Thoracic aorta (tissue), 2 donors: ENCODE results near the gene ATMIN. TPM values are rescaled to one million over a fixed set of nuclear protein-coding genes. Genes with fewer than 3 reads are reported as not detected.
A peak's percentile ranks its signal among the peaks of the same experiment; 100 is the strongest.

ENCODE experiments used
- ATAC-seq: fragments of 150-250 bp; one replicate; pipeline ENCODE4 v1.8.0; 2017; ENCODE audit warnings: low read depth; ENCODE audit not compliant: insufficient number of reproducible peaks, low FRiP score
- DNase-seq: peaks from one replicate; pipeline ENCODE4 v3.0.0-alpha.2; 2020; ENCODE audit warnings: low spot score
- H3K27ac ChIP-seq, 2 donors: fragments of 200-600 bp; sonication (generic); 1 replicate in 1 of 2; 2 replicates in 1 of 2; pipeline ENCODE4 v1.5.1; 2016; ENCODE audit warnings: mild to moderate bottlenecking in 2 of 2, moderate library complexity in 2 of 2
- H3K27me3 ChIP-seq: fragments of 200-600 bp; sonication (generic); replicated peaks from 2 replicates; pipeline ENCODE4 v1.6.0; 2016; ENCODE audit warnings: mild to moderate bottlenecking; ENCODE audit not compliant: insufficient read depth
- H3K36me3 ChIP-seq: fragments of 200-600 bp; sonication (generic); one replicate; pipeline ENCODE4 v1.5.1; 2016
- H3K4me1 ChIP-seq, 2 donors: fragments of 200-600 bp; sonication (generic); 1 replicate in 1 of 2; 2 replicates in 1 of 2; pipeline versions ENCODE4 v1.5.1 to v1.6.0; 2016; ENCODE audit warnings: low read depth in 2 of 2, mild to moderate bottlenecking in 1 of 2; ENCODE audit not compliant: control insufficient read depth in 1 of 2
- H3K4me3 ChIP-seq: fragments of 200-600 bp; sonication (generic); 2 replicates; pipeline ENCODE4 v1.5.1; 2016; ENCODE audit warnings: mild to moderate bottlenecking
- H3K9me3 ChIP-seq: fragments of 200-600 bp; sonication (generic); 2 replicates; pipeline ENCODE4 v1.5.1; 2016
- total RNA-seq, 2 donors: library from RNA; depleted of rRNA; stranded (reverse); fragments of >200 nt; gene quantifications; one replicate each; pipeline versions ENCODE4 v1.1.0 to v1.2.3, GENCODE V29; 2016
- TF ChIP-seq, protein P1 (sequence below): fragments of 200-600 bp; sonication (generic); IDR thresholded peaks from one replicate; pipeline ENCODE4 v1.5.1; 2019; ENCODE audit warnings: antibody characterized with exemption

Gene ATMIN
- total RNA-seq, 2 donors from 2014 or later = 32.0 to 32.5 TPM

DNA sequence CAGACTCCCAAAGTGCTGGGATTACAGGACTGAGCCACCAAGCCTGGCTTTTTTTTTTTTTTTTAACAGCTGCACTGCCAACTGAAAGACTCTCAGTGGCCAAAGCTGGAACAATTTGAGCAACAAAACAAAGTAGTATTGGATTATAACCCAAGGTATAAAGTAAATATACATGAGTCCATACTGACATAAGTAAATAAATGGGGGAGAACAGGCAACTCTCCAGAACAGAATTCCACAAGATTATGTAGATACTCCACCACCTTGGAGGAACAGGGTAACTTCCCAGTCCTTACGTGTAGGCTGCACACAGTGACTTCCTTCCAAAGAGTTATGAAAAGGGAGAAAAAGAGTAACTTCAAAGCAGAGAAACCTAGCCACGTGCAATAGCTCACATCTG is 44.7 kb upstream of the ATMIN start:
- no peak overlapping the region for H3K4me3 ChIP-seq
- H3K4me1 ChIP-seq = no peaks in the 10 kb centered on the region
- no peak for DNase-seq
- no peaks in the 10 kb centered on the region for H3K9me3 ChIP-seq
- TF ChIP-seq, protein P1, sequence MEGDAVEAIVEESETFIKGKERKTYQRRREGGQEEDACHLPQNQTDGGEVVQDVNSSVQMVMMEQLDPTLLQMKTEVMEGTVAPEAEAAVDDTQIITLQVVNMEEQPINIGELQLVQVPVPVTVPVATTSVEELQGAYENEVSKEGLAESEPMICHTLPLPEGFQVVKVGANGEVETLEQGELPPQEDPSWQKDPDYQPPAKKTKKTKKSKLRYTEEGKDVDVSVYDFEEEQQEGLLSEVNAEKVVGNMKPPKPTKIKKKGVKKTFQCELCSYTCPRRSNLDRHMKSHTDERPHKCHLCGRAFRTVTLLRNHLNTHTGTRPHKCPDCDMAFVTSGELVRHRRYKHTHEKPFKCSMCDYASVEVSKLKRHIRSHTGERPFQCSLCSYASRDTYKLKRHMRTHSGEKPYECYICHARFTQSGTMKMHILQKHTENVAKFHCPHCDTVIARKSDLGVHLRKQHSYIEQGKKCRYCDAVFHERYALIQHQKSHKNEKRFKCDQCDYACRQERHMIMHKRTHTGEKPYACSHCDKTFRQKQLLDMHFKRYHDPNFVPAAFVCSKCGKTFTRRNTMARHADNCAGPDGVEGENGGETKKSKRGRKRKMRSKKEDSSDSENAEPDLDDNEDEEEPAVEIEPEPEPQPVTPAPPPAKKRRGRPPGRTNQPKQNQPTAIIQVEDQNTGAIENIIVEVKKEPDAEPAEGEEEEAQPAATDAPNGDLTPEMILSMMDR = no peak
- H3K36me3 ChIP-seq = no peaks in the 10 kb centered on the region
- H3K27me3 ChIP-seq = no peaks in the 10 kb centered on the region
- no peak for ATAC-seq
- H3K27ac ChIP-seq = no peak overlapping the region

DNA sequence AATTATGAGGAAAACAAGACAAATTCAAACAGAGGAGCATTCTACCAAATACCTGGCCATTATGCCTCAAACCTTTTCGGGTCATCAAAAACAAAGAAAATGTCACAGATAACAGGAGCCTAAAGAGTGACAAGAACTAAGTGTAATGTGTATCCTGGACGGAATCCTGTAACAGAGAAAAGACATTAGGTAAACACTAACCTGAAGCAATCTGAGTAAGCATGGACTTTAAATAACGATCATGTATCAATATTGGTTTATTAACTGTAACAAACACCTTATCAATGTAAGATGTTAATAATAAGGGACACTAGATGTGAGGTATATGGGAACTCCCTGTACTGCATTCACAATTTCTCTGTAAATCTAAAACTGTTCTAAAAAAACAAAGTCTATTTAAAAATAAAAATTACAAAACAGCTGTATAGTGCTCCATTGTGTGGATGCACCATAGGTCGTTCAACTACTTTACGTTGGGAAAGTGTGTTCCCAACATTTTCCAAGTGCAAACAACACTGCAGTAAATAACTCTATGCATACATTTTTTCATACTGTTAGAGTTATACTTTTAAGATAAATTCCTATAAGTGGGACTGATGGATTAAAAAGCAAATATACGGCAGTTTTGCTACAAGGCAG is 43.7 kb upstream of the ATMIN start:
- ATAC-seq = no peak
- Histone ChIP-seq H3K4me1 (no peaks in the 10 kb centered on the region), H3K36me3 (no peaks in the 10 kb centered on the region), H3K9me3 (no peaks in the 10 kb centered on the region), H3K27ac (no peak overlapping the region), H3K27me3 (no peaks in the 10 kb centered on the region), H3K4me3 (no peak overlapping the region)
- DNase-seq = no peak
- TF ChIP-seq, protein P1 = no peak

DNA sequence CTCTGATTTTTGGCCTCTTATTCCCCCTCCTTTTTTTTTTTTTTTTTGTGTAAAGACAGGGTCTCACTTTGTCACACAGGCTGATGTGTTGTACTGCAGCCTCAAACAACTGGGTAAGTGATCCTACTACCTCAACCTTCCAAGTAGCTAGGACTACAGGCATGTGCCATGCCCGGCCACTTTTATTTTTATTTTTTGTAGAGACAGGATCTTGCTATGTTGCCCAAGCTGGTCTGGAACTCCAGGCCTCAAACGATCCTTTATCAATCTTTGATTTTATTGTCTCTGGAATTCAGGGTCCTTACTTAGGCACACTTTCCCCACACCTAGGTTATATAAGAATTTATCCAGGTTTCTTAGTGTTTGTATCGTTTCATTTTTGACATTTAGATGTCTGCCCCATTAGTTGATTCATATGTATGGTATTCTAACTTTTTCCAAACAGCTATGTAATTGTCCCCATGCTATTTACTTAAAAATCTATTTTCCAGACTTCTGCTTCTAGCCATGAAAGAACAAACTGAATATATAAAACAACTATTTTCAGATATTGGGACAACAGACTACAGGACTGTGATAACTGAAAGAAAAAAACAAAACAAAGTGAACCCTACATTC is 42.9 kb upstream of the ATMIN start:
- DNase-seq (no peak), ATAC-seq (no peak)
- Histone ChIP-seq H3K4me1 (no peaks in the 10 kb centered on the region), H3K4me3 (peak overlapping the region; percentile 46), H3K36me3 (no peaks in the 10 kb centered on the region), H3K9me3 (no peaks in the 10 kb centered on the region), H3K27ac (peak overlapping the region in 1 of 2 donors; percentile 70), H3K27me3 (no peaks in the 10 kb centered on the region)
- TF ChIP-seq, protein P1 = no peak

DNA sequence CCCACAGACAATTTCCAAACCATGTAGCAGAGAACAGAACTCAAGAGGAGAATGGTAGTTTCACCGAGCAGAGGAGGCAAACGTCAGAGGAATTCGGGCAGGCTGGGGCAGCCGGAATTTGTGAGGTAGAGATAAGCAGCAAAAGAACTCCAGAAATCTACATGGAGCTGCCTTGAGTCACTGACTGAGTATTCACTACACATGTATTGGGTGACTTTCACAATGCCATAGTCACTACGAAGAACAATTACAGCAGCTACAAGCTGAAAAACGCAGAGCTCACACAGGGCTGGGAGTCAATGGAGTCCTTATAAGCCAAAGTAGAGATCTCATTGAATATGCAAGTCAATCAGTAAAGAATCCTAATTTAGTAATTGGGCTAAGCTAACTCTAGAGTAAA is 42.3 kb upstream of the ATMIN start:
- no peaks in the 10 kb centered on the region for H3K4me1 ChIP-seq
- TF ChIP-seq, protein P1 = no peak
- H3K36me3 ChIP-seq = no peaks in the 10 kb centered on the region
- ATAC-seq (peak; percentile 88), DNase-seq (no peak)
- H3K4me3 ChIP-seq = peak overlapping the region; percentile 46
- no peaks in the 10 kb centered on the region for H3K27me3 ChIP-seq
- no peaks in the 10 kb centered on the region for H3K9me3 ChIP-seq
- peak overlapping the region in 1 of 2 donors; percentile 70 for H3K27ac ChIP-seq

DNA sequence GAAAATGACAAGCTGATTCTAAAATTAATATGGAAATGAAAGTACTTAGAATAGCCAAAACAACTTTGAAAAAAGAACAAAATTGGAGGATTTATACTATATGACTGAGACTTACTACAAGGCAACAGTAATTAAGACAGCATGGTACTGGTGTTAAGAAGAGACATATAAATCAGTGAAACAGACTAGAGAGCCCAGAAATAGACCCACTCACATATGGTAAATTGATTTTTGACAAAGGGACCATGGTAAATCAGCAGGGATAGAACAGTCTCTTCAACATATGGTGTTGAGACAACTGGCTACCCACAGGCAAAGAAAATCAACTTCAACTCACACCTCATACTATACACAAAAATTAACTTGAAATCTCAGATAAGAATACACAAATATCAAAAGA is 41.8 kb upstream of the ATMIN start:
- no peaks in the 10 kb centered on the region for H3K27me3 ChIP-seq
- ATAC-seq (no peak), DNase-seq (no peak)
- TF ChIP-seq, protein P1 = no peak
- peak overlapping the region; percentile 46 for H3K4me3 ChIP-seq
- no peaks in the 10 kb centered on the region for H3K36me3 ChIP-seq
- no peaks in the 10 kb centered on the region for H3K4me1 ChIP-seq
- peak overlapping the region in 1 of 2 donors; percentile 70 for H3K27ac ChIP-seq
- H3K9me3 ChIP-seq = no peaks in the 10 kb centered on the region
